WERI-Rb-1 (cell line): ENCODE measurements around the gene HIVEP2.

Experiments
- DNase-seq: peaks from one replicate; pipeline ENCODE4 v3.0.0-alpha.2; 2020
- H3K27ac ChIP-seq: fragments of 250-450 bp; sonication (Bioruptor Pico); 2 replicates; pipeline ENCODE4 v1.5.1; 2020; ENCODE audit warnings: mild to moderate bottlenecking, moderate library complexity
- H3K27me3 ChIP-seq: fragments of 250-450 bp; sonication (Bioruptor Pico); 2 replicates; pipeline ENCODE4 v1.5.1; 2021; ENCODE audit warnings: mild to moderate bottlenecking, low read depth, moderate library complexity; ENCODE audit not compliant: insufficient read depth, severe bottlenecking
- H3K36me3 ChIP-seq: fragments of 250-450 bp; sonication (Bioruptor Pico); 2 replicates; pipeline ENCODE4 v1.5.1; 2020; ENCODE audit warnings: mild to moderate bottlenecking, moderate library complexity
- H3K4me3 ChIP-seq: 2 replicates; pipeline ENCODE4 v1.5.1; 2011; ENCODE audit warnings: low read depth, mild to moderate bottlenecking, control low read depth, low read length
- H3K9me3 ChIP-seq: fragments of 250-450 bp; sonication (Bioruptor Pico); 2 replicates; pipeline ENCODE4 v1.5.1; 2021; ENCODE audit warnings: mild to moderate bottlenecking, moderate library complexity; ENCODE audit not compliant: severe bottlenecking
- CTCF ChIP-seq: IDR thresholded peaks from 2 replicates; pipeline ENCODE4 v1.5.1; 2011; ENCODE audit warnings: low read depth, mild to moderate bottlenecking, control low read depth, inconsistent platforms, low read length

Gene HIVEP2

DNA sequence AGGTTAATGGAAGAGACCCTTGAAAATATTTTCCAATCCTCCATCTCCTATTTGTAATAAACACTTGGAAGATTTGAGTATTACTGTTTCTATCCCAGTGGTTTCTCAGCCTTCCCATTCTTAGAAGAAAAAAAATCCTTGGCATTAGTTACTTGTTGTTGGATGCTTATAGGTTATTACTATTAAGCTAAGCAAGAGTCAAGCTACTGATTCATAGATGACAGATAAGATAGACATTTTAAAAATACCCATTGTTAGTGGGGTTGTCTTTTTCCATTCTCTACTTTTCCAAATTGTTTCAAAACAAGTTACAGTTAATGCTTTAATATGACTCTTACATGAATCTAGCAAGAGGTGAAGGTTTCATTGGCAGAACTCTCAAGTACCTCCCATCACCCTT lies 158.5 kb downstream of the HIVEP2 start:
- no peaks in the 10 kb centered on the region for H3K27me3 ChIP-seq
- TF ChIP-seq CTCF, result no peak
- no peak for DNase-seq
- no peak overlapping the region for H3K27ac ChIP-seq
- no peaks in the 10 kb centered on the region for H3K36me3 ChIP-seq
- no peak overlapping the region for H3K4me3 ChIP-seq
- H3K9me3 ChIP-seq, result no peaks in the 10 kb centered on the region

DNA sequence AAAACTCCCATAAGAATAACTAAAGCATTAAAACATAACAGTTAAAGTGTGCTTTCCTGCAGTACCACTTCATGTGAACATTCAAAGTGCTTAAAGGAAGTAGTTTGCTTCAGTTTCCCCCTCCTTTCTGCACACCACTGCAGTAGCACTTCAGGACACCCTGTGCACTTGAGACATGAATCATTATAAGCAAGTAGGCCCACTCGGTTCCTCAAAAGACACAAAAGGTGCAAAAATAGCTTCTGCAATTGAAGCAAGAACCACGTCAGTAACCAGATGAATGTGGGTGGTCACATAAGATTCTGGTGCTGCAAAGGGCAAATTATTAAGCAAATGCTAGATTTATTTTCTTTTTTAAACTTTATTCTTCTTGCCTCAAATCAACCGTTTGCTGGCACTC lies 160.6 kb downstream of the HIVEP2 start:
- DNase-seq, result no peak
- Histone ChIP-seq H3K9me3 (no peaks in the 10 kb centered on the region), H3K27ac (no peak overlapping the region), H3K4me3 (no peak overlapping the region), H3K36me3 (no peaks in the 10 kb centered on the region), H3K27me3 (no peaks in the 10 kb centered on the region)
- TF ChIP-seq CTCF, result no peak

DNA sequence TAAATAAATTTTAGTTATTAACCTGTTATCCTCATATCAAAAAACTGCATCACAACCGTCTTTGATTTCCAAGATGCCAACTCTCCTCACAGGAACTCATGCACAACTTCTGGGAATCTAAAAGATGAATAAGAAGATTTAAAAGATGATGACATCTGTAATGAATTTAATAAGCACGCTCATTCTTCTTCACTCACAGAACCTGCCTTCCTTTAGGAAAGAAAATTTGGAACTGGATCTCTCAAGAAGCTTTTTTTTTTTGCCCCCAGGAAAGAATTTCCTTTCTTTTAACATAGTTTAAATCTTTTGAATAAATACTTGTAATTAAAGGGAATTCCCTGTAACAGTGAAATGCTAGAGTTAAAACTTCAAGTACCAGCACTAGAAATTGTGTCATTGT lies 161.5 kb downstream of the HIVEP2 start:
- H3K27ac ChIP-seq, result no peak overlapping the region
- no peaks in the 10 kb centered on the region for H3K9me3 ChIP-seq
- H3K36me3 ChIP-seq, result no peaks in the 10 kb centered on the region
- no peak for DNase-seq
- H3K27me3 ChIP-seq, result no peaks in the 10 kb centered on the region
- H3K4me3 ChIP-seq, result no peak overlapping the region
- TF ChIP-seq CTCF, result no peak

- Histone ChIP-seq H3K4me3 (no peak overlapping the region), H3K9me3 (no peaks in the 10 kb centered on the region), H3K27ac (no peak overlapping the region), H3K27me3 (no peaks in the 10 kb centered on the region), H3K36me3 (no peaks in the 10 kb centered on the region)
- DNase-seq, result no peak
- no peak for TF ChIP-seq CTCF
Observed at GRCh38 chr6:142781129-142781528, 163.8 kb downstream of the HIVEP2 start.

GRCh38 chr6:142773859-142774648 lies 170.9 kb downstream of the HIVEP2 start:
- TF ChIP-seq CTCF, result no peak
- no peaks in the 10 kb centered on the region for H3K9me3 ChIP-seq
- H3K27me3 ChIP-seq, result no peaks in the 10 kb centered on the region
- no peaks in the 10 kb centered on the region for H3K36me3 ChIP-seq
- H3K27ac ChIP-seq, result no peak overlapping the region
- no peak overlapping the region for H3K4me3 ChIP-seq
- DNase-seq, result no peak

DNA sequence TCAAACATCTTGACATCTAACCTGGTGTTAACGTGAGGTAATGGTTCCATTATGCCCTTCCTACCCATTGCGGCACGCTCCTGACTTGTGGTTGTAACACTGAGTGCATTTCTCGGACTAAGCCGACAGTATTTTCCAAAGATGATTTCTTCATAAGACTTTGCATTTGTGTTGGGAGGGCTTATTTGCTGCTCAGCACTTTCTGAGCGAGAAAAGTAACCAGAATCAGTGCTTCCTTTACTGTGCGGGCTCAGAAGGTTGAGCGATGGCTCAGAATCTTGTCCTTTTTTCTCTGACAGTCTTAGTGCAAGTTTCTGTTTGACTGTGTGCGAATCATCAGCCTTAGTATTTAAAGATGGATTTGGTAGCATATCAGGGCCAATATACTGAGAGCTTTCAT lies 171.7 kb downstream of the HIVEP2 start:
- Histone ChIP-seq H3K27ac (no peak overlapping the region), H3K36me3 (no peaks in the 10 kb centered on the region)
- TF ChIP-seq CTCF, result no peak

More for the DNA sequence above, 171.7 kb downstream of the HIVEP2 start:
- no peaks in the 10 kb centered on the region for H3K27me3 ChIP-seq
- DNase-seq, result no peak
- no peaks in the 10 kb centered on the region for H3K9me3 ChIP-seq
- H3K4me3 ChIP-seq, result no peak overlapping the region
